K562 (cell line): Measurements from ENCODE around the gene MYL6B. TPM values are rescaled to one million over a fixed set of nuclear protein-coding genes. Genes with fewer than 3 reads are reported as not detected.

Experiments
- CBX1 ChIP-seq: sonication (generic); IDR thresholded peaks from 2 replicates; pipeline ENCODE4 v1.6.1; 2016; ENCODE audit warnings: antibody characterized with exemption, low read depth, mild to moderate bottlenecking
- CEBPG ChIP-seq, 3 experiments: fragments of 200-800 bp in 1 of 3; sonication (Bioruptor generic) in 1 of 3; sonication (generic) in 1 of 3; formaldehyde crosslinking in 1 of 3; IDR thresholded peaks in 2 of 3; conservative IDR thresholded peaks in 1 of 3; 2 replicates each; pipeline versions ENCODE4 v1.6.1 to v1.8.0; 2016 to 2022; ENCODE audit warnings: missing compliant biosample characterization in 2 of 3, missing genetic modification characterization in 2 of 3, mild to moderate bottlenecking in 1 of 3, missing genetic modification reagents in 1 of 3
- HMGN3 ChIP-seq: IDR thresholded peaks from 2 replicates; pipeline ENCODE4 v1.6.1; 2011; ENCODE audit warnings: borderline replicate concordance, low read depth, mild to moderate bottlenecking, mixed read lengths, low read length; ENCODE audit not compliant: insufficient read length; ENCODE audit errors: extremely low read depth
- KAT8 ChIP-seq: fragments of 450-650 bp; IDR thresholded peaks from 2 replicates; pipeline ENCODE4 v1.6.1; 2016; ENCODE audit warnings: low read depth, mild to moderate bottlenecking
- MYBL2 ChIP-seq, 2 experiments: fragments of 450-650 bp in 1 of 2; sonication (generic) in 1 of 2; formaldehyde crosslinking in 1 of 2; IDR thresholded peaks; 2 replicates each; pipeline versions ENCODE4 v1.6.1 to v1.8.1; 2017 to 2022; ENCODE audit warnings: borderline replicate concordance in 1 of 2, inconsistent platforms in 1 of 2, low read depth in 1 of 2, mild to moderate bottlenecking in 1 of 2, missing genetic modification reagents in 1 of 2, moderate library complexity in 1 of 2
- PCBP1 ChIP-seq: fragments of 200-400 bp; formaldehyde crosslinking; IDR thresholded peaks from 2 replicates; pipeline ENCODE4 v1.6.1; 2018; ENCODE audit warnings: mild to moderate bottlenecking, low read depth, low read length; ENCODE audit not compliant: poor library complexity, severe bottlenecking
- PHB ChIP-seq: fragments of 250-450 bp; sonication (Bioruptor Pico); IDR thresholded peaks from 2 replicates; pipeline ENCODE4 v1.5.0; 2021
- SMARCA4 ChIP-seq: fragments of 450-650 bp; IDR thresholded peaks from 2 replicates; pipeline ENCODE4 v1.6.1; 2016
- ZBTB2 ChIP-seq: fragments of 450-650 bp; IDR thresholded peaks from 2 replicates; pipeline ENCODE4 v1.6.1; 2016; ENCODE audit warnings: antibody characterized with exemption
- ZFP1 ChIP-seq: fragments of 450-650 bp; formaldehyde crosslinking; IDR thresholded peaks from 2 replicates; pipeline ENCODE4 v1.4.0; 2020; ENCODE audit warnings: mild to moderate bottlenecking, mixed read lengths
- ZNF583 ChIP-seq: fragments of 250-450 bp; sonication (Bioruptor Pico); IDR thresholded peaks from 2 replicates; pipeline ENCODE4 v1.4.0; 2020
- ZNF766 ChIP-seq: fragments of 200-800 bp; sonication (Bioruptor generic); conservative IDR thresholded peaks from 2 replicates; pipeline ENCODE4 v1.6.1; 2016; ENCODE audit warnings: missing genetic modification characterization, missing compliant biosample characterization
- polyA plus RNA-seq, 8 experiments: library from polyadenylated mRNA; depleted of rRNA in 4 of 8; stranded (reverse) in 5 of 8; unstranded in 3 of 8; fragments of >200 nt; fragmentation: Nextera tagmentation in 2 of 8; fragmentation: Illumina TruSeq in 1 of 8; extraction: Ambion mirVana in 2 of 8; extraction: Trizol in 1 of 8; gene quantifications; 2 replicates each; pipeline versions ENCODE4 v1.2.1 to v1.2.3, GENCODE V29; 2011 to 2014; ENCODE audit warnings: inconsistent platforms in 1 of 8, missing spikeins in 1 of 8
- total RNA-seq, 7 experiments: library from RNA; depleted of rRNA in 6 of 7; stranded (reverse); fragments of >200 nt in 6 of 7; fragmentation: Illumina TruSeq in 2 of 7; extraction: Trizol in 2 of 7; gene quantifications; 2 replicates each; pipeline versions ENCODE4 v1.2.1 to v1.2.3, GENCODE V29; 2011 to 2021; ENCODE audit warnings: low replicate concordance in 1 of 7
- TF ChIP-seq, protein P1 (sequence below): fragments of 250-450 bp; sonication (Bioruptor Pico); IDR thresholded peaks from 2 replicates; pipeline ENCODE4 v1.8.0; 2022; ENCODE audit warnings: moderate library complexity, mild to moderate bottlenecking, inconsistent platforms
- TF ChIP-seq, protein P2 (sequence below): fragments of 250-450 bp; sonication (Bioruptor Pico); IDR thresholded peaks from 2 replicates; pipeline ENCODE4 v1.5.0; 2022; ENCODE audit warnings: mild to moderate bottlenecking
- TF ChIP-seq, protein P3 (sequence below): fragments of 450-650 bp; formaldehyde crosslinking; IDR thresholded peaks from 2 replicates; pipeline ENCODE4 v1.4.0; 2020; ENCODE audit warnings: mild to moderate bottlenecking, mixed read lengths
- TF ChIP-seq, protein P4 (sequence below): fragments of 450-650 bp; formaldehyde crosslinking; IDR thresholded peaks from 2 replicates; pipeline ENCODE4 v1.4.0; 2022; ENCODE audit warnings: missing genetic modification characterization

Gene MYL6B
- total and polyA plus RNA-seq, 9 of the 15 experiments (the other 6 are each of a cell fraction or from before 2014, with no cell fraction given), result 42.8 to 77.3 (median 68.6) TPM

- peak; percentile 82 for TF ChIP-seq CEBPG (CRISPR knock-in tag; IDR thresholded peaks at IDR 0.05)
- TF ChIP-seq CEBPG (tag; conservative IDR thresholded peaks at IDR 0.05 in 1 of 2, IDR thresholded peaks at IDR 0.05 in 1 of 2), result peak; percentile 69 to 86
- TF ChIP-seq, protein P1, sequence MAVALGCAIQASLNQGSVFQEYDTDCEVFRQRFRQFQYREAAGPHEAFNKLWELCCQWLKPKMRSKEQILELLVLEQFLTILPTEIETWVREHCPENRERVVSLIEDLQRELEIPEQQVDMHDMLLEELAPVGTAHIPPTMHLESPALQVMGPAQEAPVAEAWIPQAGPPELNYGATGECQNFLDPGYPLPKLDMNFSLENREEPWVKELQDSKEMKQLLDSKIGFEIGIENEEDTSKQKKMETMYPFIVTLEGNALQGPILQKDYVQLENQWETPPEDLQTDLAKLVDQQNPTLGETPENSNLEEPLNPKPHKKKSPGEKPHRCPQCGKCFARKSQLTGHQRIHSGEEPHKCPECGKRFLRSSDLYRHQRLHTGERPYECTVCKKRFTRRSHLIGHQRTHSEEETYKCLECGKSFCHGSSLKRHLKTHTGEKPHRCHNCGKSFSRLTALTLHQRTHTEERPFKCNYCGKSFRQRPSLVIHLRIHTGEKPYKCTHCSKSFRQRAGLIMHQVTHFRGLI (CRISPR knock-in tag), result no peak
- no peak for TF ChIP-seq ZNF583 (CRISPR knock-in tag)
- peak; percentile 59 for TF ChIP-seq SMARCA4
- TF ChIP-seq, protein P2, sequence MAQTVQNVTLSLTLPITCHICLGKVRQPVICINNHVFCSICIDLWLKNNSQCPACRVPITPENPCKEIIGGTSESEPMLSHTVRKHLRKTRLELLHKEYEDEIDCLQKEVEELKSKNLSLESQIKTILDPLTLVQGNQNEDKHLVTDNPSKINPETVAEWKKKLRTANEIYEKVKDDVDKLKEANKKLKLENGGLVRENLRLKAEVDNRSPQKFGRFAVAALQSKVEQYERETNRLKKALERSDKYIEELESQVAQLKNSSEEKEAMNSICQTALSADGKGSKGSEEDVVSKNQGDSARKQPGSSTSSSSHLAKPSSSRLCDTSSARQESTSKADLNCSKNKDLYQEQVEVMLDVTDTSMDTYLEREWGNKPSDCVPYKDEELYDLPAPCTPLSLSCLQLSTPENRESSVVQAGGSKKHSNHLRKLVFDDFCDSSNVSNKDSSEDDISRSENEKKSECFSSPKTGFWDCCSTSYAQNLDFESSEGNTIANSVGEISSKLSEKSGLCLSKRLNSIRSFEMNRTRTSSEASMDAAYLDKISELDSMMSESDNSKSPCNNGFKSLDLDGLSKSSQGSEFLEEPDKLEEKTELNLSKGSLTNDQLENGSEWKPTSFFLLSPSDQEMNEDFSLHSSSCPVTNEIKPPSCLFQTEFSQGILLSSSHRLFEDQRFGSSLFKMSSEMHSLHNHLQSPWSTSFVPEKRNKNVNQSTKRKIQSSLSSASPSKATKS (CRISPR knock-in tag), result 0 out of 2 replicates have a peak, but pooled peaks have one; percentile 30
- TF ChIP-seq PCBP1, result no peak
- TF ChIP-seq, protein P3, sequence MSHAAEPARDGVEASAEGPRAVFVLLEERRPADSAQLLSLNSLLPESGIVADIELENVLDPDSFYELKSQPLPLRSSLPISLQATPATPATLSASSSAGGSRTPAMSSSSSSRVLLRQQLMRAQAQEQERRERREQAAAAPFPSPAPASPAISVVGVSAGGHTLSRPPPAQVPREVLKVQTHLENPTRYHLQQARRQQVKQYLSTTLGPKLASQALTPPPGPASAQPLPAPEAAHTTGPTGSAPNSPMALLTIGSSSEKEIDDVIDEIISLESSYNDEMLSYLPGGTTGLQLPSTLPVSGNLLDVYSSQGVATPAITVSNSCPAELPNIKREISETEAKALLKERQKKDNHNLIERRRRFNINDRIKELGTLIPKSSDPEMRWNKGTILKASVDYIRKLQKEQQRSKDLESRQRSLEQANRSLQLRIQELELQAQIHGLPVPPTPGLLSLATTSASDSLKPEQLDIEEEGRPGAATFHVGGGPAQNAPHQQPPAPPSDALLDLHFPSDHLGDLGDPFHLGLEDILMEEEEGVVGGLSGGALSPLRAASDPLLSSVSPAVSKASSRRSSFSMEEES (CRISPR knock-in tag), result no peak
- no peak for TF ChIP-seq MYBL2 (IDR thresholded peaks at IDR 0.05; ENCODE audit: low read depth)
- no peak for TF ChIP-seq MYBL2 (CRISPR knock-in tag; IDR thresholded peaks at IDR 0.05; ENCODE audit: borderline replicate concordance)
- peak; percentile 52; the same call in 1 of the 2 replicates for TF ChIP-seq ZBTB2
- no peak for TF ChIP-seq ZFP1
- TF ChIP-seq HMGN3, result no peak
- peak; percentile 65 for TF ChIP-seq ZNF766 (CRISPR knock-in tag)
- peak; percentile 93 for TF ChIP-seq PHB (CRISPR knock-in tag)
- TF ChIP-seq, protein P4, sequence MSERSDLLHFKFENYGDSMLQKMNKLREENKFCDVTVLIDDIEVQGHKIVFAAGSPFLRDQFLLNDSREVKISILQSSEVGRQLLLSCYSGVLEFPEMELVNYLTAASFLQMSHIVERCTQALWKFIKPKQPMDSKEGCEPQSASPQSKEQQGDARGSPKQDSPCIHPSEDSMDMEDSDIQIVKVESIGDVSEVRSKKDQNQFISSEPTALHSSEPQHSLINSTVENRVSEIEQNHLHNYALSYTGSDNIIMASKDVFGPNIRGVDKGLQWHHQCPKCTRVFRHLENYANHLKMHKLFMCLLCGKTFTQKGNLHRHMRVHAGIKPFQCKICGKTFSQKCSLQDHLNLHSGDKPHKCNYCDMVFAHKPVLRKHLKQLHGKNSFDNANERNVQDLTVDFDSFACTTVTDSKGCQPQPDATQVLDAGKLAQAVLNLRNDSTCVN (CRISPR knock-in tag), result peak; percentile 99
- TF ChIP-seq CBX1, result peak; percentile 91
- TF ChIP-seq KAT8, result peak; percentile 82
Observed at GRCh38 chr12:56158029-56158925, 5.9 kb downstream of the MYL6B start, which contains the start of gene MYL6 (continued).
